Osteoblast (primary cell): ENCODE data around the gene AP5M1. TPM values are rescaled to one million over a fixed set of nuclear protein-coding genes. Genes with fewer than 3 reads are reported as not detected.
"Not testable (repeated sequence)": the region's sequence is repeated elsewhere in the genome, so short reads cannot be mapped to it uniquely, and the experiment has no call there.

Source experiments
- DNase-seq: peaks from one replicate; pipeline ENCODE4 v3.0.0; 2011; ENCODE audit warnings: low spot score, mixed read lengths; ENCODE audit not compliant: insufficient read length; ENCODE audit errors: missing footprints
- H2AFZ ChIP-seq: 2 replicates; pipeline ENCODE4 v1.6.0; 2011; ENCODE audit warnings: mild to moderate bottlenecking, low read length
- H3K27ac ChIP-seq: 2 replicates; pipeline ENCODE4 v1.5.1; 2011; ENCODE audit warnings: mild to moderate bottlenecking, low read depth, low read length, moderate library complexity
- H3K27me3 ChIP-seq: 2 replicates; pipeline ENCODE4 v1.6.0; 2012; ENCODE audit warnings: mild to moderate bottlenecking, control low read depth, inconsistent platforms, low read length, moderate library complexity; ENCODE audit not compliant: insufficient read depth
- H3K36me3 ChIP-seq: 2 replicates; pipeline ENCODE4 v1.5.1; 2011; ENCODE audit warnings: mild to moderate bottlenecking, low read length, control low read depth, moderate library complexity; ENCODE audit not compliant: insufficient read depth
- H3K4me1 ChIP-seq: 2 replicates; pipeline ENCODE4 v1.5.1; 2011; ENCODE audit warnings: mild to moderate bottlenecking, low read length, control low read depth, moderate library complexity; ENCODE audit not compliant: insufficient read depth
- H3K4me2 ChIP-seq: 2 replicates; pipeline ENCODE4 v1.6.0; 2011; ENCODE audit warnings: mild to moderate bottlenecking, low read length; ENCODE audit not compliant: insufficient read depth
- H3K4me3 ChIP-seq: fragments of 200-600 bp; sonication (generic); 3 replicates; pipeline ENCODE4 v1.5.1; 2012; ENCODE audit warnings: mild to moderate bottlenecking, low read length, inconsistent platforms; ENCODE audit not compliant: insufficient read depth
- H3K79me2 ChIP-seq: 2 replicates; pipeline ENCODE4 v1.6.0; 2012; ENCODE audit warnings: mild to moderate bottlenecking, low read length, control low read depth, inconsistent platforms; ENCODE audit not compliant: insufficient read depth
- H3K9me3 ChIP-seq: 2 replicates; pipeline ENCODE4 v1.5.1; 2011; ENCODE audit warnings: low read depth, low read length, control low read depth
- H4K20me1 ChIP-seq: 2 replicates; pipeline ENCODE4 v1.6.0; 2012; ENCODE audit warnings: mild to moderate bottlenecking, low read length, control low read depth; ENCODE audit not compliant: insufficient read depth
- total RNA-seq: library from RNA; depleted of rRNA; stranded (reverse); fragments of >200 nt; gene quantifications from 2 replicates; pipeline ENCODE4 v1.2.3, GENCODE V29; 2012
- TF ChIP-seq, protein P1 (sequence below): IDR thresholded peaks from 2 replicates; pipeline ENCODE4 v1.5.1; 2011; ENCODE audit warnings: mild to moderate bottlenecking, low read depth, low read length, moderate library complexity; ENCODE audit errors: extremely low read depth

Gene AP5M1
- total RNA-seq, 1 donor, result 23.5 TPM

DNA sequence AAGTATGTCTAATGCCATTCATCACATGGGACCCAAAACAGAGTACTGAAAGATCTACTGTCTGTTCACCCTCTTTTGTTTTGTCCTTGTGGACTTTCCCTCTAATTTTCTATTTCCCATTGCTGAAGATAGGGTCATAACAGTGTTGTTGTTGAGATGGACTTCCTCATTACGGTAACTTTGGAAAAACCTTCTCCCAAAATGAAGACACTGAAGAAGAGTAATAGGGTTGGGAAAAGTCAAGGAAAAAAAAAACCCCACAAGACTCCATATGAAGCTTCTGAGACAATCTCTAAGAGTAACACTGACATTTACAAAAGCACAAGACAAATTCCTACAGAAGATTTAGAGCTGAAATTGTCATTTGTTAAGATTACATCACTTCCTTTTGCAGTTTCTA lies 36.8 kb upstream of the AP5M1 start:
- Histone ChIP-seq H3K27me3 (no peaks in the 10 kb centered on the region), H3K36me3 (peaks cover 28% of the 10 kb centered on the region)
- DNase-seq, result no peak

DNA sequence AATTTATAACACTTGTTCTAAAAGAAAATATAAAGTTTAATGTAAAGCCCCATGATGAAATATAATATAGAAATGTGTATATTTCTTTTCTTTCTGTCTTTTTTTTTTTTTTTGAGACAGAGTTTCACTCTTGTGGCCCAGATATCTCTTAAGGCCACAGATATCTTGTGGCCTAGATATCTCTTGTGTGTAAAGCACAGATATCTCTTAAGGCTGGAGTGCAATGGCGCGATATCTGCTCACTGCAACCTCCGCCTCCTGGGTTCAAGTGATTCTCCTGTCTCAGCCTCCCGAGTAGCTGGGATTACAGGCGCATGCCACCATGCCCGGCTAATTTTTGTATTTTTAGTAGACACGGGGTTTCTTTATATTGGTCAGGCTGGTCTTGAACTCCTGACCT lies 28.7 kb upstream of the AP5M1 start:
- Histone ChIP-seq H3K36me3 (peaks cover 13% of the 10 kb centered on the region), H3K79me2 (peaks cover 17% of the 10 kb centered on the region)
- H3K9me3 ChIP-seq, DNase-seq, H4K20me1 ChIP-seq, H3K27ac ChIP-seq, H3K4me1 ChIP-seq, H3K4me3 ChIP-seq, H3K4me2 ChIP-seq, H2AFZ ChIP-seq, H3K27me3 ChIP-seq: not testable (repeated sequence)

More for the DNA sequence above, 36.8 kb upstream of the AP5M1 start:
- no peaks in the 10 kb centered on the region for H4K20me1 ChIP-seq
- no peak overlapping the region for H3K4me3 ChIP-seq
- H3K9me3 ChIP-seq, result no peaks in the 10 kb centered on the region
- peaks cover 2% of the 10 kb centered on the region for H3K79me2 ChIP-seq
- H3K4me2 ChIP-seq, result no peak overlapping the region
- TF ChIP-seq, protein P1, sequence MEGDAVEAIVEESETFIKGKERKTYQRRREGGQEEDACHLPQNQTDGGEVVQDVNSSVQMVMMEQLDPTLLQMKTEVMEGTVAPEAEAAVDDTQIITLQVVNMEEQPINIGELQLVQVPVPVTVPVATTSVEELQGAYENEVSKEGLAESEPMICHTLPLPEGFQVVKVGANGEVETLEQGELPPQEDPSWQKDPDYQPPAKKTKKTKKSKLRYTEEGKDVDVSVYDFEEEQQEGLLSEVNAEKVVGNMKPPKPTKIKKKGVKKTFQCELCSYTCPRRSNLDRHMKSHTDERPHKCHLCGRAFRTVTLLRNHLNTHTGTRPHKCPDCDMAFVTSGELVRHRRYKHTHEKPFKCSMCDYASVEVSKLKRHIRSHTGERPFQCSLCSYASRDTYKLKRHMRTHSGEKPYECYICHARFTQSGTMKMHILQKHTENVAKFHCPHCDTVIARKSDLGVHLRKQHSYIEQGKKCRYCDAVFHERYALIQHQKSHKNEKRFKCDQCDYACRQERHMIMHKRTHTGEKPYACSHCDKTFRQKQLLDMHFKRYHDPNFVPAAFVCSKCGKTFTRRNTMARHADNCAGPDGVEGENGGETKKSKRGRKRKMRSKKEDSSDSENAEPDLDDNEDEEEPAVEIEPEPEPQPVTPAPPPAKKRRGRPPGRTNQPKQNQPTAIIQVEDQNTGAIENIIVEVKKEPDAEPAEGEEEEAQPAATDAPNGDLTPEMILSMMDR, result no peak
- no peaks in the 10 kb centered on the region for H3K4me1 ChIP-seq
- no peak overlapping the region for H2AFZ ChIP-seq
- H3K27ac ChIP-seq, result no peak overlapping the region

DNA sequence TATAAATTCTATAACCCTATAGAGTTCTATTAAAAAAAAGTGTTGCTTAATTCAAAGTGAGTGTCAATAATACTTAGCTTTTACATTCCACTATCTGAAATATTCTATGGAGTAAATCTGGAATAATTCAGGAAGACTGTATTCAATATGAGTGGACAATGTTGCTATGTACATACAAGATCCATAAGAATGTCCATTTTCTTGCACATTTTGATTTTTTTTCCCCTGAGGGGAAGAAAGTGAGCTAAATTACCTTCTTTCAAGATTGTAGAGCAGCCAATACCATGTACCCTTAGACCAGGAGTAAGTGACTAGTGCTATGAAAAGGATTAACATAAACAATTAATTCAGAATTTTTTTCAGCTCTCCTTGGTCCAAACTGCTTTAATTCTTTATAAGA lies 25.5 kb upstream of the AP5M1 start:
- DNase-seq, result no peak
- TF ChIP-seq, protein P1, result no peak
- no peaks in the 10 kb centered on the region for H3K9me3 ChIP-seq

DNA sequence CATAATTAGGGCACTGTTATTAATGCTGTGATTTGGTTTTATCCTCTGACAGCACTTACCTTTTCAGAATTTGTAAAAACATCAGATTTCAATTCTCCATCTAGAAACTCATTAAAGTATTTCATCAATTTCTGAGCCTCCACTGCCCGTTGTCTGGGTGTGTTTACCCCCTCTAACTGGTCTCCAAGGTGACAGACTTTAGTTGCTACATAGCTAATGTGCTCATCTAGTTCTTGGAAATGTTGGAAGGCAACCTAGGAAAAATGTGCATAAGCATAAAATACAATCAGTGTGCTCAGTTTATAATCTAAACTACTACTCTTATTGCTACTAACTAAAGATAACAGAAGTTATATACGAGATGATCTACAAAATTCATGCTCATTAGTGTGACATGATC lies 24.7 kb upstream of the AP5M1 start:
- Histone ChIP-seq H3K9me3 (no peaks in the 10 kb centered on the region), H3K27me3 (no peaks in the 10 kb centered on the region), H3K4me1 (peaks cover 28% of the 10 kb centered on the region), H4K20me1 (no peaks in the 10 kb centered on the region), H3K4me3 (no peak overlapping the region), H3K36me3 (peaks cover 15% of the 10 kb centered on the region), H2AFZ (no peak overlapping the region), H3K27ac (peak overlapping the region; percentile 22), H3K4me2 (no peak overlapping the region), H3K79me2 (peaks cover 39% of the 10 kb centered on the region)
- DNase-seq, result no peak
- TF ChIP-seq, protein P1, result no peak

More for the DNA sequence above, 25.5 kb upstream of the AP5M1 start:
- H3K27me3 ChIP-seq, result no peaks in the 10 kb centered on the region
- H4K20me1 ChIP-seq, result no peaks in the 10 kb centered on the region
- H2AFZ ChIP-seq, result no peak overlapping the region
- peaks cover 32% of the 10 kb centered on the region for H3K79me2 ChIP-seq
- no peak overlapping the region for H3K27ac ChIP-seq
- no peak overlapping the region for H3K4me3 ChIP-seq
- peaks cover 28% of the 10 kb centered on the region for H3K4me1 ChIP-seq
- no peak overlapping the region for H3K4me2 ChIP-seq
- peaks cover 15% of the 10 kb centered on the region for H3K36me3 ChIP-seq
